Stimulated activated naive CD8-positive, alpha-beta T cell treated with anti-CD3 and anti-CD28 coated beads, Interleukin-15, amount 100 ng/mL, for 72 hours (primary cell): ENCODE measurements around the gene GTF3C5.
A peak's percentile ranks its signal among the peaks of the same experiment; 100 is the strongest.
"Not testable (repeated sequence)": the region's sequence is repeated elsewhere in the genome, so short reads cannot be mapped to it uniquely, and the experiment has no call there.

ENCODE experiments used
- ATAC-seq: fragments of 150-1000 bp; cut with Tn5 transposase; 2 replicates; pipeline ENCODE4 v1.10.0; 2021; ENCODE audit warnings: mild to moderate bottlenecking, moderate library complexity
- DNase-seq, 2 donors: peaks; one replicate each; pipeline ENCODE4 v3.0.0; 2021 to 2022
- H3K27ac Mint-ChIP-seq, 2 donors: one replicate each; pipeline ENCODE4 v1.8.0; 2022; ENCODE audit warnings: mild to moderate bottlenecking in 2 of 2, mixed read lengths in 2 of 2, moderate library complexity in 2 of 2
- H3K27me3 Mint-ChIP-seq: one replicate; pipeline ENCODE4 v1.8.0; 2022; ENCODE audit warnings: mixed read lengths
- H3K4me1 Mint-ChIP-seq: one replicate; pipeline ENCODE4 v1.8.0; 2022; ENCODE audit warnings: mild to moderate bottlenecking, mixed read lengths
- H3K4me3 Mint-ChIP-seq, 2 donors: one replicate each; pipeline ENCODE4 v1.8.0; 2022; ENCODE audit warnings: mild to moderate bottlenecking in 2 of 2, mixed read lengths in 2 of 2, moderate library complexity in 1 of 2
- H3K9me3 Mint-ChIP-seq, 2 donors: one replicate each; pipeline ENCODE4 v1.8.0; 2022; ENCODE audit warnings: mixed read lengths in 2 of 2

The GTF3C5 gene

GRCh38 chr9:132991351-132992300 lies 39.2 kb upstream of the GTF3C5 start:
- Mint-ChIP-seq H3K4me1 (peaks cover 33% of the 10 kb centered on the region), H3K9me3 (peaks cover 0 to 7% of the 10 kb centered on the region in 2 donors), H3K27me3 (peaks cover 68% of the 10 kb centered on the region), H3K4me3 (no peak overlapping the region), H3K27ac (peak overlapping the region in 1 of 2 donors; percentile 62)
- no peak for ATAC-seq
- no peak for DNase-seq

GRCh38 chr9:132993511-132993939 lies 37.3 kb upstream of the GTF3C5 start:
- no peak overlapping the region for H3K27ac Mint-ChIP-seq
- peaks cover 29% of the 10 kb centered on the region for H3K4me1 Mint-ChIP-seq
- DNase-seq (no peak), ATAC-seq (no peak)
- H3K4me3 Mint-ChIP-seq: no peak overlapping the region
- peaks cover 0 to 7% of the 10 kb centered on the region in 2 donors for H3K9me3 Mint-ChIP-seq
- H3K27me3 Mint-ChIP-seq: peaks cover 59% of the 10 kb centered on the region

- DNase-seq: no peak
- H3K27ac Mint-ChIP-seq: no peak overlapping the region
- peaks cover 68% of the 10 kb centered on the region for H3K27me3 Mint-ChIP-seq
- peaks cover 0 to 7% of the 10 kb centered on the region in 2 donors for H3K9me3 Mint-ChIP-seq
- H3K4me3 Mint-ChIP-seq: peak overlapping the region in 1 of 2 donors; percentile 19
- peak; percentile 50 for ATAC-seq
- peaks cover 29% of the 10 kb centered on the region for H3K4me1 Mint-ChIP-seq
These were observed 36.2 kb upstream of the GTF3C5 start for GRCh38 chr9:132994410-132995120.

- H3K4me1 Mint-ChIP-seq: peaks cover 29% of the 10 kb centered on the region
- peaks cover 68% of the 10 kb centered on the region for H3K27me3 Mint-ChIP-seq
- H3K27ac Mint-ChIP-seq: no peak overlapping the region
- no peak for ATAC-seq
- no peak for DNase-seq
- no peak overlapping the region for H3K4me3 Mint-ChIP-seq
- H3K9me3 Mint-ChIP-seq: peaks cover 0 to 6% of the 10 kb centered on the region in 2 donors
These were observed 35.7 kb upstream of the GTF3C5 start for GRCh38 chr9:132995121-132995420.

GRCh38 chr9:132995879-132996278 lies 34.9 kb upstream of the GTF3C5 start:
- Mint-ChIP-seq H3K27ac (no peak overlapping the region), H3K9me3 (no peaks in the 10 kb centered on the region), H3K27me3 (peaks cover 71% of the 10 kb centered on the region), H3K4me1 (peaks cover 29% of the 10 kb centered on the region), H3K4me3 (no peak overlapping the region)
- DNase-seq: no peak
- ATAC-seq: no peak

- Mint-ChIP-seq H3K4me3 (no peak overlapping the region), H3K27me3 (peaks cover 69% of the 10 kb centered on the region), H3K27ac (no peak overlapping the region), H3K9me3 (no peaks in the 10 kb centered on the region), H3K4me1 (peaks cover 28% of the 10 kb centered on the region)
- DNase-seq (no peak), ATAC-seq (no peak)
These were observed 34.3 kb upstream of the GTF3C5 start for GRCh38 chr9:132996526-132996925.

GRCh38 chr9:132997591-132997990 lies 33.2 kb upstream of the GTF3C5 start:
- ATAC-seq: no peak
- Mint-ChIP-seq H3K4me3 (no peak overlapping the region), H3K27me3 (peaks cover 69% of the 10 kb centered on the region), H3K9me3 (no peaks in the 10 kb centered on the region), H3K27ac (no peak overlapping the region), H3K4me1 (peaks cover 23% of the 10 kb centered on the region)
- DNase-seq: no peak

GRCh38 chr9:132998221-132998620 lies 32.6 kb upstream of the GTF3C5 start:
- not testable (repeated sequence) for ATAC-seq, H3K4me3 Mint-ChIP-seq, DNase-seq, H3K27ac Mint-ChIP-seq, H3K9me3 Mint-ChIP-seq
- Mint-ChIP-seq H3K27me3 (peaks cover 69% of the 10 kb centered on the region), H3K4me1 (peaks cover 25% of the 10 kb centered on the region)

- H3K4me1 Mint-ChIP-seq: peaks cover 19% of the 10 kb centered on the region
- no peaks in the 10 kb centered on the region for H3K9me3 Mint-ChIP-seq
- no peak overlapping the region for H3K4me3 Mint-ChIP-seq
- DNase-seq (no peak), ATAC-seq (no peak)
- peaks cover 76% of the 10 kb centered on the region for H3K27me3 Mint-ChIP-seq
- H3K27ac Mint-ChIP-seq: no peak overlapping the region
These were observed 31.8 kb upstream of the GTF3C5 start for GRCh38 chr9:132998831-132999635.

- Mint-ChIP-seq H3K4me1 (peaks cover 6% of the 10 kb centered on the region), H3K27ac (no peak overlapping the region), H3K27me3 (peaks cover 86% of the 10 kb centered on the region), H3K4me3 (no peak overlapping the region), H3K9me3 (no peaks in the 10 kb centered on the region)
- ATAC-seq (no peak), DNase-seq (no peak)
These were observed 28.4 kb upstream of the GTF3C5 start for GRCh38 chr9:133002147-133003070.

- Mint-ChIP-seq H3K27me3 (peaks cover 89% of the 10 kb centered on the region), H3K4me1 (peaks cover 6% of the 10 kb centered on the region)
- DNase-seq: no peak
These were observed 27.7 kb upstream of the GTF3C5 start for GRCh38 chr9:133003071-133003461.

GRCh38 chr9:133003671-133004090 lies 27.1 kb upstream of the GTF3C5 start:
- H3K4me3 Mint-ChIP-seq: no peak overlapping the region

More at GRCh38 chr9:133003071-133003461, 27.7 kb upstream of the GTF3C5 start:
- Mint-ChIP-seq H3K27ac (no peak overlapping the region), H3K9me3 (no peaks in the 10 kb centered on the region), H3K4me3 (no peak overlapping the region)
- no peak for ATAC-seq

GRCh38 chr9:133004091-133004998 lies 26.5 kb upstream of the GTF3C5 start:
- Mint-ChIP-seq H3K4me1 (peaks cover 6% of the 10 kb centered on the region), H3K27ac (no peak overlapping the region), H3K4me3 (no peak overlapping the region), H3K27me3 (peaks cover 93% of the 10 kb centered on the region), H3K9me3 (peaks cover 0 to 2% of the 10 kb centered on the region in 2 donors)
- DNase-seq: no peak
- ATAC-seq: no peak

More at GRCh38 chr9:133003671-133004090, 27.1 kb upstream of the GTF3C5 start:
- ATAC-seq (no peak), DNase-seq (no peak)
- peaks cover 6% of the 10 kb centered on the region for H3K4me1 Mint-ChIP-seq
- H3K9me3 Mint-ChIP-seq: no peaks in the 10 kb centered on the region
- peaks cover 93% of the 10 kb centered on the region for H3K27me3 Mint-ChIP-seq
- H3K27ac Mint-ChIP-seq: no peak overlapping the region
